ENCODE data around the gene RPEL1. TPM values are rescaled to one million over a fixed set of nuclear protein-coding genes. Genes with fewer than 3 reads are reported as not detected.

RPEL1 gene
- total and polyA plus RNA-seq, 2 of the 8 experiments (the other 6 are each of a cell fraction or from before 2014, with no cell fraction given) = 0.12 TPM; not detected in 1

DNA sequence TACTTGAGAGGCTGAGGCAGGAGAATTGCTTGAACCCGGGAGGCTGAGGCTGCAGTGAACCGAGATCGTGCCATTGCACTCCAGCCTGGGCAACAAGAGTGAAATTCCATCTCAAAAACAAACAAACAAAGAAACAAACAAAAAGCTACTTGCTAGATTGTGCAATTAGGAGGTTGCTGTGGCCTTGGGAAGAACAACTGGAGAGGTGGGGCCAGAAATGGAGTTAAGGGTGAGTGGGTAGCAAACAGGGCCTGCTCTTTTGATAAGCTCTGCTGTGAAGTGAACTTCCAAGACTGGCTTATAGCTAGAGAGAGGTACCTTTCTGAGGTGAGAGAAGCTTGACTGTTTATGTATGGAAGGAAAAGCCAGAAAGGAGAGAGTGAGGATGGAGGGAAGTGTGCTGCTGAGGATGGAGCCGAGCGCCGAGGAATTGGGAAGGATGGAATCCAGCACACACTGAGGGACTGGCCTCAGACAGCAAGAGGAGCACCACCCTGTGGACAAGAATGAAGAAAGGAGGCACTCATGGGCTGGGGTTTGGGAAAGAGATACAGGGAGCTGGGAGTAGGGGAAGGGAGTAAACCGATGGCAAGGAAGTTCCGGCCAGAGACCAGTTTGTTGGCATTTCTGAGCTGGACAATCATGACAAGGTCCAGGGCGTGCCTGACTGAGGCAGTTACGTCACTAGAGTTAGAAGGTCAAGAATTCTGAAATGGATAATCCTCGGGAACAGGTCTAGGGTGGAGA is 7.0 kb upstream of the RPEL1 start:
- H3K18ac ChIP-seq (ENCODE audit: extremely low read depth, low read length) = 0 out of 2 replicates have a peak overlapping the region, but pooled peaks have one; percentile 9
- H4K5ac ChIP-seq (ENCODE audit: insufficient read length, low read depth, low read length) = no peak overlapping the region
- CTCF ChIA-PET (ENCODE audit: partially characterized antibody) = interaction anchor here (0.6 to 4.1 kb wide), 47 partner anchors 8 to 1342 kb away, joined by 3 to 29 read pairs (median 4); partner anchors contain the start of gene NT5C2
- no peaks in the 10 kb centered on the region for H3K79me2 ChIP-seq (ENCODE audit: control insufficient read depth in 1 of 2, insufficient read depth in 2 of 2, low read length in 2 of 2)
- peak overlapping the region; percentile 61 for H2BK20ac ChIP-seq (ENCODE audit: low read length)
- H3K4ac ChIP-seq (replicated peaks; ENCODE audit: insufficient read length, low read depth, low read length) = no peak overlapping the region
- POLR2A ChIA-PET (ENCODE audit: partially characterized antibody) = interaction anchor here (0.6 to 2.2 kb wide), 7 partner anchors 8 to 98 kb away, joined by 3 to 10 read pairs (median 4); partner anchors contain the start of gene NT5C2
- no peak overlapping the region for H3K23ac ChIP-seq (ENCODE audit: insufficient read length)
- no peak overlapping the region for H2BK120ac ChIP-seq (replicated peaks; ENCODE audit: low read depth, low read length)
- H3K27me3 ChIP-seq (replicated peaks in 1 of 4; ENCODE audit: control insufficient read depth in 3 of 4, extremely low read depth in 1 of 4, insufficient read depth in 3 of 4, low read length in 3 of 4) = no peaks in the 10 kb centered on the region
- no peak overlapping the region for H3K4me3 ChIP-seq (ENCODE audit: extremely low read depth in 1 of 4, insufficient read depth in 2 of 4, low read depth in 3 of 4, low read length in 4 of 4)
- H2BK15ac ChIP-seq (ENCODE audit: low read length) = no peak overlapping the region; the same call in 1 of the 2 replicates
- H2BK12ac ChIP-seq (ENCODE audit: low read depth, low read length) = no peak overlapping the region; the same call in 1 of the 2 replicates
- H3K27ac ChIP-seq (ENCODE audit: low read depth, low read length) = no peak overlapping the region
- H3K9me3 ChIP-seq (ENCODE audit: insufficient read depth in 2 of 2, low read depth in 1 of 2, low read length in 1 of 2) = no peaks in the 10 kb centered on the region
- peak overlapping the region; percentile 91; the same call in 1 of the 2 replicates for H2AFZ ChIP-seq (ENCODE audit: low read length)
- H4K91ac ChIP-seq (replicated peaks; ENCODE audit: insufficient read length, low read length) = no peak overlapping the region
- H2BK5ac ChIP-seq (ENCODE audit: low read depth, low read length) = no peak overlapping the region; the same call in 1 of the 2 replicates
- 74% methylated on average over 11 of the region's 11 CpGs; no CpG with 5 or more reads in 1 of the 2 experiments for WGBS, 2 experiments (ENCODE audit: extremely low coverage in 1 of 2, insufficient coverage in 1 of 2, insufficient read length in 1 of 2, insufficient replicate concordance in 2 of 2, low coverage in 1 of 2, low lambda C conversion rate in 2 of 2, missing lambda C conversion rate in 1 of 2)
- DNase-seq (ENCODE audit: low read depth in 1 of 2, low spot score in 2 of 2) (peak in 1 of 2 experiments; percentile 39), FAIRE-seq (no peak)
- H3K56ac ChIP-seq (replicated peaks; ENCODE audit: insufficient read length, low read depth, low read length) = no peak overlapping the region
- H4K20me1 ChIP-seq (replicated peaks in 1 of 2; ENCODE audit: control insufficient read depth in 1 of 2, insufficient read depth in 2 of 2, low read length in 2 of 2) = no peaks in the 10 kb centered on the region
- H3K14ac ChIP-seq (ENCODE audit: insufficient read length) = no peak overlapping the region
- TF ChIP-seq TEAD4 (IDR thresholded peaks at IDR 0.05; ENCODE audit: low read depth, low read length) = peak; percentile 51; the same call in 1 of the 2 replicates
- TF ChIP-seq, protein P1, sequence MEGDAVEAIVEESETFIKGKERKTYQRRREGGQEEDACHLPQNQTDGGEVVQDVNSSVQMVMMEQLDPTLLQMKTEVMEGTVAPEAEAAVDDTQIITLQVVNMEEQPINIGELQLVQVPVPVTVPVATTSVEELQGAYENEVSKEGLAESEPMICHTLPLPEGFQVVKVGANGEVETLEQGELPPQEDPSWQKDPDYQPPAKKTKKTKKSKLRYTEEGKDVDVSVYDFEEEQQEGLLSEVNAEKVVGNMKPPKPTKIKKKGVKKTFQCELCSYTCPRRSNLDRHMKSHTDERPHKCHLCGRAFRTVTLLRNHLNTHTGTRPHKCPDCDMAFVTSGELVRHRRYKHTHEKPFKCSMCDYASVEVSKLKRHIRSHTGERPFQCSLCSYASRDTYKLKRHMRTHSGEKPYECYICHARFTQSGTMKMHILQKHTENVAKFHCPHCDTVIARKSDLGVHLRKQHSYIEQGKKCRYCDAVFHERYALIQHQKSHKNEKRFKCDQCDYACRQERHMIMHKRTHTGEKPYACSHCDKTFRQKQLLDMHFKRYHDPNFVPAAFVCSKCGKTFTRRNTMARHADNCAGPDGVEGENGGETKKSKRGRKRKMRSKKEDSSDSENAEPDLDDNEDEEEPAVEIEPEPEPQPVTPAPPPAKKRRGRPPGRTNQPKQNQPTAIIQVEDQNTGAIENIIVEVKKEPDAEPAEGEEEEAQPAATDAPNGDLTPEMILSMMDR (IDR thresholded peaks at IDR 0.05; ENCODE audit: control extremely low read depth in 1 of 3, insufficient read depth in 1 of 3, low read depth in 1 of 3, low read length in 3 of 3) = peak; percentile 54 to 78 (median 65)
- 0 out of 2 replicates have a peak, but pooled peaks have one; percentile 31 for TF ChIP-seq YY1 (IDR thresholded peaks at IDR 0.05; ENCODE audit: low read depth, low read length)
- no peak for TF ChIP-seq BACH1 (IDR thresholded peaks at IDR 0.05; ENCODE audit: low read length)
- peak; percentile 86 for TF ChIP-seq RAD21 (IDR thresholded peaks at IDR 0.05 in 1 of 2, conservative IDR thresholded peaks at IDR 0.05 in 1 of 2; ENCODE audit: low read depth in 2 of 2, low read length in 2 of 2)
- no peak for TF ChIP-seq KDM1A (IDR thresholded peaks at IDR 0.05; ENCODE audit: borderline replicate concordance, low read length)
- TF ChIP-seq SP1 (IDR thresholded peaks at IDR 0.05; ENCODE audit: low read depth, low read length) = no peak
- peaks cover 2 to 8% (median 6%) of the 10 kb centered on the region in 4 experiments; a peak in 6 of 7 replicates for H3K4me1 ChIP-seq (replicated peaks in 1 of 4; ENCODE audit: control insufficient read depth in 3 of 4, insufficient read depth in 4 of 4, low read length in 3 of 4)
- no peaks in the 10 kb centered on the region for H3K36me3 ChIP-seq (ENCODE audit: control insufficient read depth in 2 of 4, insufficient read depth in 4 of 4, low read length in 3 of 4)
- no peaks in the 10 kb centered on the region for H3K23me2 ChIP-seq (ENCODE audit: low read depth, low read length)
- H2AK5ac ChIP-seq (ENCODE audit: low read depth, low read length) = no peak overlapping the region; the same call in 1 of the 2 replicates
- H3K79me1 ChIP-seq (ENCODE audit: low read depth, low read length) = no peaks in the 10 kb centered on the region; the same call in 1 of the 2 replicates
- H3K4me2 ChIP-seq (ENCODE audit: insufficient read depth in 1 of 2, low read depth in 2 of 2, low read length in 2 of 2) = no peak overlapping the region
- H3K9ac ChIP-seq (replicated peaks in 1 of 4; ENCODE audit: extremely low read depth in 1 of 4, low read depth in 3 of 4, low read length in 3 of 4) = no peak overlapping the region
- H4K8ac ChIP-seq (ENCODE audit: extremely low read depth, insufficient read depth, low read length) = no peak overlapping the region
